Measurements from ENCODE around the gene DZIP1L.

GRCh38 chr3:138081371-138082084 is 33.9 kb downstream of the DZIP1L start:
- TF ChIP-seq SP1 (CRISPR knock-in tag; conservative IDR thresholded peaks at IDR 0.05) = no peak
- no peak for TF ChIP-seq USF2 (CRISPR knock-in tag; IDR thresholded peaks at IDR 0.05)
- TF ChIP-seq ARID4B (CRISPR knock-in tag; IDR thresholded peaks at IDR 0.05; ENCODE audit: borderline replicate concordance) = no peak
- TF ChIP-seq HMGA2 (CRISPR knock-in tag; IDR thresholded peaks at IDR 0.05) = no peak
- no peak for TF ChIP-seq CTCF (IDR thresholded peaks at IDR 0.05)
- no peak for TF ChIP-seq ATF3 (CRISPR knock-in tag; conservative IDR thresholded peaks at IDR 0.05)
- TF ChIP-seq USF1 (CRISPR knock-in tag; IDR thresholded peaks at IDR 0.05) = no peak
- no peak for TF ChIP-seq E2F5 (CRISPR knock-in tag; IDR thresholded peaks at IDR 0.05)
- no peak for TF ChIP-seq KAT7 (CRISPR knock-in tag; IDR thresholded peaks at IDR 0.05; ENCODE audit: borderline replicate concordance)
- no peak for TF ChIP-seq CREB1 (CRISPR knock-in tag; IDR thresholded peaks at IDR 0.05)
- TF ChIP-seq ATF2 (CRISPR knock-in tag; IDR thresholded peaks at IDR 0.05; ENCODE audit: borderline replicate concordance, low read depth) = no peak
- TF ChIP-seq JUN (CRISPR knock-in tag; IDR thresholded peaks at IDR 0.05) = no peak
- no peak for TF ChIP-seq RELA (CRISPR knock-in tag; IDR thresholded peaks at IDR 0.05; ENCODE audit: borderline replicate concordance)
